Progenitor cell of endocrine pancreas (in vitro differentiated cells): ENCODE data around the gene LARP1. TPM values are rescaled to one million over a fixed set of nuclear protein-coding genes. Genes with fewer than 3 reads are reported as not detected.
A peak's percentile ranks its signal among the peaks of the same experiment; 100 is the strongest.
"Not testable (repeated sequence)": the region's sequence is repeated elsewhere in the genome, so short reads cannot be mapped to it uniquely, and the experiment has no call there.

ENCODE experiments used
- DNase-seq: peaks from one replicate; pipeline ENCODE4 v3.0.0; 2021; ENCODE audit warnings: low spot score; ENCODE audit not compliant: unreplicated experiment
- H3K27ac Mint-ChIP-seq: 2 replicates; pipeline ENCODE4 v1.8.0; 2021; ENCODE audit warnings: mild to moderate bottlenecking, moderate library complexity, mixed read lengths
- H3K27me3 Mint-ChIP-seq: 2 replicates; pipeline ENCODE4 v1.8.0; 2021; ENCODE audit warnings: mixed read lengths
- H3K36me3 Mint-ChIP-seq: 2 replicates; pipeline ENCODE4 v1.8.0; 2022; ENCODE audit warnings: mixed read lengths; ENCODE audit not compliant: insufficient read depth
- H3K4me1 Mint-ChIP-seq: 2 replicates; pipeline ENCODE4 v1.8.0; 2021; ENCODE audit warnings: low read depth, mixed read lengths
- H3K4me3 Mint-ChIP-seq: 2 replicates; pipeline ENCODE4 v1.8.0; 2021; ENCODE audit warnings: low read depth, mild to moderate bottlenecking, moderate library complexity, mixed read lengths
- H3K9me3 Mint-ChIP-seq: 2 replicates; pipeline ENCODE4 v1.8.0; 2021; ENCODE audit warnings: low read depth, mixed read lengths
- CTCF ChIP-seq: fragments of 200-600 bp; sonication (generic); IDR thresholded peaks from one replicate; pipeline ENCODE4 v1.5.0; 2021; ENCODE audit warnings: antibody characterized with exemption, mild to moderate bottlenecking; ENCODE audit not compliant: unreplicated experiment
- total RNA-seq: library from RNA; stranded (reverse); gene quantifications from 2 replicates; pipeline ENCODE4 v1.2.1, GENCODE V29; 2021

LARP1 gene
- total RNA-seq, 1 donor from 2014 or later: 225 TPM

DNA sequence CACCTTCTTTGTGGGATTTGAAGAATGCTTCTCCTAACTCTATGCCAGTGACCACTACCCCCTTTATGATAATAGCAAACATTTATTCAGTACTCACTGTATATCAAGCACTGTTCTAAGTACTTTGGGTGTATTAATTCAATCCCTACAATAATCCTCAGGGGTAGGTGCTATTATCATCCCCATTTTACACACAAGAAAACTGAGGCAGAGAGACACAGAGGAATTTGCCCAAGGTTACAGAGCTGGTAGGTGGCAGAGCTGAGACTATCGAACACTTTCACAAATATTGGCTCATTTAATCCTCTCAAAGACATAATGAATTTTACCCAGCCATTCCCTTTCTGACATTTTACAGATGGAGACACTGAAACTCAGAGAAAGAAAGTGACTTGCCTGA is 9.8 kb upstream of the LARP1 start:
- Mint-ChIP-seq H3K4me3 (no peak overlapping the region), H3K9me3 (no peaks in the 10 kb centered on the region), H3K27me3 (no peaks in the 10 kb centered on the region), H3K36me3 (peaks cover 3% of the 10 kb centered on the region), H3K27ac (no peak overlapping the region), H3K4me1 (peaks cover 6% of the 10 kb centered on the region)
- TF ChIP-seq CTCF: no peak
- no peak for DNase-seq

DNA sequence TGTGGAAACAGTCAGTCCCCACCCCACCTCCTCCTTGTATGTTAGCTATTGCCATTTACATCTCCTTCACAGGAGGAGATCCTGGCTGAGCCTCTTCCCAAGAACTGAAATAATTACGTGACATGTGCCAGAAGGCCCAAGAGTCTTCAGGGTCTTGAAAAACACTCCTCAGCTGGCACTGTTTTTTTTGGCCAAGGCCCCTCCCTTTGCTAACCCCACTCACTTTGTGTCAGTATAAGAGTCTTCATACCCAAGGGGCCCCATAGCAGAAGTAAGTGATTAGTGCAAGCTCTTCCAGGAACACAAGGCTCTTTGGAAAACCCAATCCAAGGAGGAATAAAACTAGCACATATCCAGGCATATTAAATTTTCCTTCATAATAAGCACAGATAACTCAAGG is 5.7 kb upstream of the LARP1 start:
- Mint-ChIP-seq H3K27ac (no peak overlapping the region), H3K36me3 (peaks cover 3% of the 10 kb centered on the region), H3K27me3 (no peaks in the 10 kb centered on the region), H3K9me3 (no peaks in the 10 kb centered on the region), H3K4me3 (no peak overlapping the region), H3K4me1 (peaks cover 10% of the 10 kb centered on the region)
- TF ChIP-seq CTCF: no peak
- no peak for DNase-seq

- H3K27me3 Mint-ChIP-seq, DNase-seq, H3K4me3 Mint-ChIP-seq, H3K27ac Mint-ChIP-seq, H3K9me3 Mint-ChIP-seq, H3K36me3 Mint-ChIP-seq, H3K4me1 Mint-ChIP-seq: not testable (repeated sequence)
Observed at GRCh38 chr5:154750641-154751040, 4.5 kb upstream of the LARP1 start.

GRCh38 chr5:154751854-154752253 is 3.3 kb upstream of the LARP1 start:
- DNase-seq: no peak
- Mint-ChIP-seq H3K36me3 (no peaks in the 10 kb centered on the region), H3K27me3 (no peaks in the 10 kb centered on the region), H3K27ac (no peak overlapping the region), H3K4me3 (no peak overlapping the region), H3K9me3 (no peaks in the 10 kb centered on the region), H3K4me1 (peaks cover 11% of the 10 kb centered on the region)
- no peak for TF ChIP-seq CTCF

DNA sequence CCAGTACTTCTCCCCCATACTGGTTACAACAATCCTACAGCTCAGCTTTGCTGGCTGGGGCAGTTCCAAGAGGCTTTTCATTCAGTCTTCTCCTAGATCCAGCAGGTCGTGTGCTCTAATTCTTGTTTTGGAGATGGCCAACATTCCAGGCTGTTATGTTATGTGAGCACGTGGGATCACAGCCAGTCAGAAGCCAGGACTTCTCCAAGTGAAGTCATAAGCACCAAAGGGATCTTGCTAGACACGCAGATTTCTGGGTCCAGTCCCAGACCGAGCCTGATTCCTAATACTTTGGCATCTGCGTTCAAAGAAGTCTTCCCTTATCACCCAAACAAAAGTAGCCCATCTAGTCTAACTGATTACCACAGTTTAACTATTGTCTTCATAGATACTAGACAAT is 1.4 kb upstream of the LARP1 start:
- no peaks in the 10 kb centered on the region for H3K27me3 Mint-ChIP-seq
- H3K9me3 Mint-ChIP-seq: no peaks in the 10 kb centered on the region
- no peak for DNase-seq
- H3K4me3 Mint-ChIP-seq: no peak overlapping the region
- peak overlapping the region; percentile 88 for H3K27ac Mint-ChIP-seq
- H3K4me1 Mint-ChIP-seq: peaks cover 24% of the 10 kb centered on the region
- no peak for TF ChIP-seq CTCF
- no peaks in the 10 kb centered on the region for H3K36me3 Mint-ChIP-seq

DNA sequence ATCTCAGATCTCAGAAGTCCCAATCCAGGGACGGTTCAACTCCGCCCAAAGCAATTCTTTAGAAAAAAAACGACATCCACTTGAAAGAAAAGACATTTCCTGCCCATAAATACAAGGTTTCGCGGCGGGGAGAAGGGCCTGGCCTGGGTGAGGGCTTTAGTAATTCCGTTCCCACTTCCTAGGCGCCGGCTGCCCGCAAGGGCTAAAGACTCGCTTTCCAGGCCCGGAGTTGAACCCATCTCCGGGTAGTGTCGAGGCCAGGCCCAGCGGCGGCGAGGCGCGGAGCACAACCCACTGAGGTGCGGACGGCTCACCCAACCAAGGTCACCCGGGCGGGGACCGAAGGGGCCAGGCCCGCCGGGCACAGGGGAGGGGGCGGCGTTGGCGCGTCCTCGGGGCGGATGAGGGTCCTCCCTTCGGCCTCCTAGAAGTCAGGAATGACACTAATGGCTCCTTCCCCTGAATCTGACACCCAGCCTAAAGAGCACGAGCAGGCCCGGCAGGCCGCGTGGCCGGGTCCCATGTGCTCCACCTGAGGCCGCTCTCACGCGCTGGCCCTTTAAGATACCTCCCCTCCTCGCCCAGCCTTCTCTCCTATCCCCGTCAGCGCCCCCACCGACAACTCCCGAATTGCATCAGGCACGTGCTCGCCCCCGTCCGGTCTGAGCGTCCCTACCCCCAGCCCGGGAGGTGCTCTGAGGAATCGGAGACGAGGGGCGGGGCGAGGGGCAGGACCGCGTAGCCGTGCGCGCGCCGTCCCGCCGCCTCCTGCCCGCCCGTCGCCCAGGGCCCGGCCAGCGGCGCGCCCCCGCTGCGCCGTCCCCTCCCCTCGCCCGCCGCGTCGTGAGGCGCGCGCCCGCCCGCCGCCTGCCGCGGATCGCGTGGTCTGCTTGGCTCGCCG is 467 bp upstream of the LARP1 start:
- peak overlapping the region; percentile 94 for H3K27ac Mint-ChIP-seq
- DNase-seq: peak; percentile 99
- H3K36me3 Mint-ChIP-seq: no peaks in the 10 kb centered on the region
- TF ChIP-seq CTCF: peak; percentile 54
- H3K4me3 Mint-ChIP-seq: peak overlapping the region; percentile 74
- H3K27me3 Mint-ChIP-seq: no peaks in the 10 kb centered on the region
- no peaks in the 10 kb centered on the region for H3K9me3 Mint-ChIP-seq
- H3K4me1 Mint-ChIP-seq: peaks cover 33% of the 10 kb centered on the region
